HEK293 (cell line): Measurements from ENCODE around the gene S100A6.
A peak's percentile ranks its signal among the peaks of the same experiment; 100 is the strongest.

Experiments used
- GLIS1 ChIP-seq: fragments of 450-650 bp; formaldehyde crosslinking; IDR thresholded peaks from 2 replicates; pipeline ENCODE4 v1.5.1; 2016; ENCODE audit warnings: missing biosample characterization, missing genetic modification characterization
- HIC1 ChIP-seq: fragments of 450-650 bp; formaldehyde crosslinking; IDR thresholded peaks from 2 replicates; pipeline ENCODE4 v1.5.1; 2016; ENCODE audit warnings: missing biosample characterization, missing genetic modification characterization
- HOXA7 ChIP-seq: sonication (generic); formaldehyde crosslinking; IDR thresholded peaks from 2 replicates; pipeline ENCODE4 v1.8.1; 2022; ENCODE audit warnings: missing genetic modification reagents, borderline replicate concordance
- KLF17 ChIP-seq: fragments of 450-650 bp; formaldehyde crosslinking; IDR thresholded peaks from 2 replicates; pipeline ENCODE4 v1.5.1; 2016; ENCODE audit warnings: missing biosample characterization, missing genetic modification characterization
- MEIS1 ChIP-seq: sonication (generic); formaldehyde crosslinking; IDR thresholded peaks from 2 replicates; pipeline ENCODE4 v1.8.1; 2022; ENCODE audit warnings: missing genetic modification reagents, mild to moderate bottlenecking, borderline replicate concordance
- PATZ1 ChIP-seq: fragments of 450-650 bp; formaldehyde crosslinking; IDR thresholded peaks from 2 replicates; pipeline ENCODE4 v1.5.1; 2016; ENCODE audit warnings: missing biosample characterization, missing genetic modification characterization
- PRDM10 ChIP-seq: fragments of 450-650 bp; formaldehyde crosslinking; IDR thresholded peaks from 2 replicates; pipeline ENCODE4 v1.5.1; 2016; ENCODE audit warnings: missing biosample characterization, missing genetic modification characterization
- PRDM4 ChIP-seq: fragments of 450-650 bp; formaldehyde crosslinking; IDR thresholded peaks from 2 replicates; pipeline ENCODE4 v1.5.1; 2017; ENCODE audit warnings: missing biosample characterization, missing genetic modification characterization
- ZBTB1 ChIP-seq: fragments of 450-650 bp; formaldehyde crosslinking; IDR thresholded peaks from 2 replicates; pipeline ENCODE4 v1.5.1; 2016; ENCODE audit warnings: missing biosample characterization, missing genetic modification characterization
- ZBTB17 ChIP-seq: fragments of 450-650 bp; formaldehyde crosslinking; IDR thresholded peaks from 2 replicates; pipeline ENCODE4 v1.5.1; 2016; ENCODE audit warnings: missing biosample characterization, missing genetic modification characterization
- ZBTB6 ChIP-seq: fragments of 450-650 bp; formaldehyde crosslinking; IDR thresholded peaks from 2 replicates; pipeline ENCODE4 v1.5.1; 2017; ENCODE audit warnings: missing biosample characterization, missing genetic modification characterization
- ZBTB8A ChIP-seq: fragments of 450-650 bp; formaldehyde crosslinking; IDR thresholded peaks from 2 replicates; pipeline ENCODE4 v1.5.1; 2016; ENCODE audit warnings: missing biosample characterization, missing genetic modification characterization
- ZNF121 ChIP-seq: fragments of 450-650 bp; formaldehyde crosslinking; IDR thresholded peaks from 2 replicates; pipeline ENCODE4 v1.5.1; 2016; ENCODE audit warnings: missing biosample characterization, missing genetic modification characterization
- ZNF23 ChIP-seq: fragments of 450-650 bp; formaldehyde crosslinking; IDR thresholded peaks from 2 replicates; pipeline ENCODE4 v1.5.1; 2016; ENCODE audit warnings: missing biosample characterization, missing genetic modification characterization, borderline replicate concordance
- ZNF37A ChIP-seq: fragments of 450-650 bp; IDR thresholded peaks from 2 replicates; pipeline ENCODE4 v1.5.1; 2018; ENCODE audit warnings: missing biosample characterization, missing genetic modification characterization
- ZNF394 ChIP-seq: fragments of 450-650 bp; formaldehyde crosslinking; IDR thresholded peaks from 2 replicates; pipeline ENCODE4 v1.5.1; 2016; ENCODE audit warnings: missing biosample characterization, missing genetic modification characterization, mild to moderate bottlenecking, moderate library complexity, borderline replicate concordance
- ZNF513 ChIP-seq: fragments of 450-650 bp; IDR thresholded peaks from 2 replicates; pipeline ENCODE4 v1.5.1; 2018; ENCODE audit warnings: missing biosample characterization, missing genetic modification characterization
- ZNF521 ChIP-seq: fragments of 450-650 bp; formaldehyde crosslinking; IDR thresholded peaks from 2 replicates; pipeline ENCODE4 v1.5.1; 2017; ENCODE audit warnings: missing biosample characterization, mild to moderate bottlenecking, missing genetic modification characterization
- ZNF660 ChIP-seq: fragments of 450-650 bp; IDR thresholded peaks from 2 replicates; pipeline ENCODE4 v1.5.1; 2018; ENCODE audit warnings: missing biosample characterization, mild to moderate bottlenecking, missing genetic modification characterization
- ZNF776 ChIP-seq: fragments of 450-650 bp; formaldehyde crosslinking; IDR thresholded peaks from 2 replicates; pipeline ENCODE4 v1.5.0; 2017; ENCODE audit warnings: missing biosample characterization, missing genetic modification characterization, borderline replicate concordance
- ZNF837 ChIP-seq: fragments of 450-650 bp; formaldehyde crosslinking; IDR thresholded peaks from 2 replicates; pipeline ENCODE4 v1.5.1; 2016; ENCODE audit warnings: missing biosample characterization, missing genetic modification characterization
- ZNF843 ChIP-seq: fragments of 450-650 bp; formaldehyde crosslinking; IDR thresholded peaks from 2 replicates; pipeline ENCODE4 v1.5.1; 2016; ENCODE audit warnings: missing biosample characterization, missing genetic modification characterization

Gene S100A6

GRCh38 chr1:153545067-153546055 lies 9.6 kb upstream of the S100A6 start, which contains the start of gene S100A4 (continued):
- TF ChIP-seq HIC1 (tag by site-specific recombination) = peak; percentile 84
- TF ChIP-seq ZNF660 (tag by site-specific recombination) = peak; percentile 37; the same call in 1 of the 2 replicates
- no peak for TF ChIP-seq ZNF23 (tag by site-specific recombination)
- TF ChIP-seq ZBTB17 (tag by site-specific recombination) = peak; percentile 62
- TF ChIP-seq ZNF121 (tag by site-specific recombination) = no peak
- TF ChIP-seq ZBTB1 (tag by site-specific recombination) = no peak
- TF ChIP-seq PRDM10 (tag by site-specific recombination) = peak; percentile 89
- no peak for TF ChIP-seq MEIS1 (CRISPR knock-in tag)
- no peak for TF ChIP-seq ZBTB6 (tag by site-specific recombination)
- TF ChIP-seq ZBTB8A (tag by site-specific recombination) = peak; percentile 51
- TF ChIP-seq GLIS1 (tag by site-specific recombination) = peak; percentile 35; the same call in 1 of the 2 replicates
- TF ChIP-seq PRDM4 (tag by site-specific recombination) = no peak
- no peak for TF ChIP-seq ZNF776 (tag by site-specific recombination)
- peak; percentile 63; the same call in 1 of the 2 replicates for TF ChIP-seq KLF17
- TF ChIP-seq HOXA7 (CRISPR knock-in tag) = no peak
- peak; percentile 68 for TF ChIP-seq PATZ1 (tag by site-specific recombination)
- TF ChIP-seq ZNF843 (tag by site-specific recombination) = no peak
- no peak for TF ChIP-seq ZNF513
- TF ChIP-seq ZNF37A (tag by site-specific recombination) = no peak
- TF ChIP-seq ZNF521 = no peak
- no peak for TF ChIP-seq ZNF837 (tag by site-specific recombination)
- peak; percentile 31; the same call in 1 of the 2 replicates for TF ChIP-seq ZNF394 (tag by site-specific recombination)
